MCF 10A (cell line): ENCODE data around the gene KRT39. TPM values are rescaled to one million over a fixed set of nuclear protein-coding genes. Genes with fewer than 3 reads are reported as not detected.

Source experiments
- BruUV-seq: library from RNA; stranded (reverse); fragments of 400-500 nt; replicated peaks from 2 replicates; lab custom pipeline; 2021; lab: Mats Ljungman, UMichigan
- CTCF ChIA-PET: fragments of 300-600 bp; sonication (Branson Sonifier 250); formaldehyde crosslinking; extraction: SDS; loops from one replicate; lab custom pipeline; 2021; ENCODE audit warnings: antibody characterized with exemption, inconsistent platforms; lab: Yijun Ruan, JAX
- POLR2A ChIA-PET: fragments of 300-600, 350-650 bp; sonication (Branson Sonifier 250); formaldehyde crosslinking; extraction: SDS; loops from one replicate; lab custom pipeline; 2020; ENCODE audit warnings: antibody characterized with exemption, inconsistent platforms; lab: Yijun Ruan, JAX
- DNase-seq: peaks from one replicate; pipeline ENCODE4 v3.0.0-alpha.2; 2018; ENCODE audit not compliant: unreplicated experiment
- H3K27ac Mint-ChIP-seq: one replicate; pipeline ENCODE4 v1.8.0; 2022; ENCODE audit warnings: mild to moderate bottlenecking, low read depth, mixed read lengths; ENCODE audit not compliant: unreplicated experiment
- H3K27me3 Mint-ChIP-seq: one replicate; pipeline ENCODE4 v1.8.0; 2022; ENCODE audit warnings: mixed read lengths; ENCODE audit not compliant: insufficient read depth, unreplicated experiment
- H3K36me3 Mint-ChIP-seq: one replicate; pipeline ENCODE4 v1.8.0; 2022; ENCODE audit warnings: mild to moderate bottlenecking, moderate library complexity, mixed read lengths; ENCODE audit not compliant: insufficient read depth, unreplicated experiment
- H3K4me1 Mint-ChIP-seq: one replicate; pipeline ENCODE4 v1.8.0; 2022; ENCODE audit warnings: mixed read lengths; ENCODE audit not compliant: insufficient read depth, unreplicated experiment
- H3K4me3 Mint-ChIP-seq: one replicate; pipeline ENCODE4 v1.8.0; 2022; ENCODE audit warnings: mild to moderate bottlenecking, moderate library complexity, mixed read lengths; ENCODE audit not compliant: unreplicated experiment
- H3K9me3 Mint-ChIP-seq: one replicate; pipeline ENCODE4 v1.8.0; 2022; ENCODE audit warnings: mixed read lengths; ENCODE audit not compliant: unreplicated experiment
- CTCF ChIP-seq: fragments of 200-600 bp; IDR thresholded peaks from one replicate; pipeline ENCODE4 v1.8.0; 2022; ENCODE audit warnings: antibody characterized with exemption, mild to moderate bottlenecking; ENCODE audit not compliant: unreplicated experiment
- intact Hi-C: fragments of 100-400 bp; cut with micrococcal nuclease; formaldehyde crosslinking; loops from 2 replicates; pipeline ENCODE4 v1.14.1; 2022
- total RNA-seq: library from RNA; stranded (reverse); gene quantifications from 2 replicates; pipeline ENCODE4 v1.2.3, GENCODE V29; 2022

Gene KRT39
- total RNA-seq, 1 experiment from 2014 or later = not detected

GRCh38 chr17:41012326-41013120, 45.8 kb upstream of the KRT39 start:
- no peaks in the 10 kb centered on the region for H3K36me3 Mint-ChIP-seq
- POLR2A ChIA-PET = no interaction called here
- H3K27ac Mint-ChIP-seq = peak overlapping the region; percentile 3
- no peak for DNase-seq
- TF ChIP-seq CTCF = no peak
- intact Hi-C loops = no loop called here
- H3K27me3 Mint-ChIP-seq = no peaks in the 10 kb centered on the region
- BruUV-seq = no TSS peak
- CTCF ChIA-PET = no interaction called here
- no peaks in the 10 kb centered on the region for H3K9me3 Mint-ChIP-seq
- H3K4me1 Mint-ChIP-seq = no peaks in the 10 kb centered on the region
- no peak overlapping the region for H3K4me3 Mint-ChIP-seq

GRCh38 chr17:41010441-41010840, 43.7 kb upstream of the KRT39 start:
- no peak overlapping the region for H3K4me3 Mint-ChIP-seq
- ChIA-PET POLR2A (no interaction called here), CTCF (interaction anchor here (0.6 kb wide), 1 partner anchor 49 kb away, joined by 3 read pairs; no protein-coding TSS in a partner anchor)
- TF ChIP-seq CTCF = no peak
- intact Hi-C loops = no loop called here
- no peak for DNase-seq
- H3K9me3 Mint-ChIP-seq = no peaks in the 10 kb centered on the region
- H3K27ac Mint-ChIP-seq = no peak overlapping the region
- no peaks in the 10 kb centered on the region for H3K4me1 Mint-ChIP-seq
- H3K27me3 Mint-ChIP-seq = no peaks in the 10 kb centered on the region
- H3K36me3 Mint-ChIP-seq = no peaks in the 10 kb centered on the region
- BruUV-seq = no TSS peak

- intact Hi-C loops = no loop called here
- no peak overlapping the region for H3K27ac Mint-ChIP-seq
- H3K4me3 Mint-ChIP-seq = no peak overlapping the region
- ChIA-PET CTCF (interaction anchor here (0.6 kb wide), 1 partner anchor 49 kb away, joined by 3 read pairs; no protein-coding TSS in a partner anchor), POLR2A (no interaction called here)
- TF ChIP-seq CTCF = no peak
- BruUV-seq = no TSS peak
- H3K27me3 Mint-ChIP-seq = no peaks in the 10 kb centered on the region
- DNase-seq = no peak
- no peaks in the 10 kb centered on the region for H3K9me3 Mint-ChIP-seq
- H3K4me1 Mint-ChIP-seq = no peaks in the 10 kb centered on the region
- no peaks in the 10 kb centered on the region for H3K36me3 Mint-ChIP-seq
These were observed 43.2 kb upstream of the KRT39 start for GRCh38 chr17:41009936-41010335.

GRCh38 chr17:41009301-41009760, 42.6 kb upstream of the KRT39 start:
- H3K27ac Mint-ChIP-seq = no peak overlapping the region
- no peaks in the 10 kb centered on the region for H3K36me3 Mint-ChIP-seq
- CTCF ChIA-PET = no interaction called here
- BruUV-seq = no TSS peak
- POLR2A ChIA-PET = no interaction called here
- H3K9me3 Mint-ChIP-seq = no peaks in the 10 kb centered on the region
- DNase-seq = no peak
- H3K4me1 Mint-ChIP-seq = no peaks in the 10 kb centered on the region
- H3K4me3 Mint-ChIP-seq = no peak overlapping the region
- intact Hi-C loops = no loop called here
- TF ChIP-seq CTCF = no peak
- no peaks in the 10 kb centered on the region for H3K27me3 Mint-ChIP-seq
